ENCODE data around the gene LSM14A. TPM values are rescaled to one million over a fixed set of nuclear protein-coding genes. Genes with fewer than 3 reads are reported as not detected.

LSM14A gene
- total RNA-seq, 1 experiment from 2014 or later: 199 TPM

GRCh38 chr19:34141025-34141424, 31.3 kb upstream of the LSM14A start:
- H2BK15ac ChIP-seq (ENCODE audit: low read depth, low read length): no peak overlapping the region
- H3T11ph ChIP-seq (ENCODE audit: low read length): no peak overlapping the region
- H3K4me1 ChIP-seq (ENCODE audit: insufficient read depth, low read length): no peaks in the 10 kb centered on the region
- no peak overlapping the region for H3K18ac ChIP-seq (ENCODE audit: insufficient read length, low read depth, low read length)
- no peak overlapping the region for H3K4me2 ChIP-seq (ENCODE audit: insufficient read depth, insufficient read length, low read length)
- no peaks in the 10 kb centered on the region for H3K79me2 ChIP-seq (ENCODE audit: insufficient read depth, low read length)
- no peak overlapping the region for H2BK5ac ChIP-seq (ENCODE audit: insufficient read length, low read length)
- no CpG with 5 or more reads among the region's 5 CpGs for WGBS (ENCODE audit: extremely low coverage, insufficient read length, low lambda C conversion rate)
- H3K9me3 ChIP-seq (ENCODE audit: control insufficient read depth, low read depth, low read length): no peaks in the 10 kb centered on the region
- no peak overlapping the region for H2BK12ac ChIP-seq (ENCODE audit: insufficient read length, low read depth, low read length)
- TF ChIP-seq, protein P1, sequence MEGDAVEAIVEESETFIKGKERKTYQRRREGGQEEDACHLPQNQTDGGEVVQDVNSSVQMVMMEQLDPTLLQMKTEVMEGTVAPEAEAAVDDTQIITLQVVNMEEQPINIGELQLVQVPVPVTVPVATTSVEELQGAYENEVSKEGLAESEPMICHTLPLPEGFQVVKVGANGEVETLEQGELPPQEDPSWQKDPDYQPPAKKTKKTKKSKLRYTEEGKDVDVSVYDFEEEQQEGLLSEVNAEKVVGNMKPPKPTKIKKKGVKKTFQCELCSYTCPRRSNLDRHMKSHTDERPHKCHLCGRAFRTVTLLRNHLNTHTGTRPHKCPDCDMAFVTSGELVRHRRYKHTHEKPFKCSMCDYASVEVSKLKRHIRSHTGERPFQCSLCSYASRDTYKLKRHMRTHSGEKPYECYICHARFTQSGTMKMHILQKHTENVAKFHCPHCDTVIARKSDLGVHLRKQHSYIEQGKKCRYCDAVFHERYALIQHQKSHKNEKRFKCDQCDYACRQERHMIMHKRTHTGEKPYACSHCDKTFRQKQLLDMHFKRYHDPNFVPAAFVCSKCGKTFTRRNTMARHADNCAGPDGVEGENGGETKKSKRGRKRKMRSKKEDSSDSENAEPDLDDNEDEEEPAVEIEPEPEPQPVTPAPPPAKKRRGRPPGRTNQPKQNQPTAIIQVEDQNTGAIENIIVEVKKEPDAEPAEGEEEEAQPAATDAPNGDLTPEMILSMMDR (conservative IDR thresholded peaks at IDR 0.05): no peak
- peaks cover 5 to 9% of the 10 kb centered on the region in 2 experiments for H3K9me3 Mint-ChIP-seq
- H3K4ac ChIP-seq (ENCODE audit: low read depth, low read length): no peak overlapping the region
- peaks cover 15 to 18% of the 10 kb centered on the region in 2 experiments for H3K4me1 Mint-ChIP-seq
- no peak overlapping the region for H3K27ac Mint-ChIP-seq
- H2BK20ac ChIP-seq (ENCODE audit: low read depth, low read length, poor library complexity, severe bottlenecking): no peak overlapping the region
- no peak overlapping the region for H3K56ac ChIP-seq (ENCODE audit: insufficient read length, low read depth, low read length)
- H3K23me2 ChIP-seq (ENCODE audit: insufficient read length, low read depth, low read length, poor library complexity, severe bottlenecking): no peaks in the 10 kb centered on the region
- H4K91ac ChIP-seq (ENCODE audit: insufficient read length, low read depth, low read length): no peak overlapping the region
- H3K27me3 ChIP-seq (ENCODE audit: insufficient read depth, low read length): no peaks in the 10 kb centered on the region
- H3K9ac ChIP-seq (ENCODE audit: extremely low read depth, insufficient read length, low read length): no peak overlapping the region
- no peak overlapping the region for H2BK120ac ChIP-seq (ENCODE audit: low read depth, low read length, poor library complexity, severe bottlenecking)
- H3K23ac ChIP-seq (ENCODE audit: insufficient read length, low read depth, low read length): no peak overlapping the region
- no peak for DNase-seq
- H3K14ac ChIP-seq (ENCODE audit: insufficient read depth, low read length): no peak overlapping the region
- 0 out of 7 replicates have a peak, but pooled peaks cover 0 to 8% (median 0%) of the 10 kb centered on the region in 3 experiments for H3K36me3 Mint-ChIP-seq (ENCODE audit: insufficient read depth in 1 of 3, low read depth in 3 of 3)
- no peak overlapping the region for H2AK5ac ChIP-seq (ENCODE audit: insufficient read length, low read length)
- H3K27ac ChIP-seq (ENCODE audit: insufficient read length, low read depth, low read length): no peak overlapping the region
- H4K8ac ChIP-seq (replicated peaks; ENCODE audit: insufficient read length, low read depth, low read length): no peak overlapping the region
- no peaks in the 10 kb centered on the region for H4K20me1 ChIP-seq (ENCODE audit: control insufficient read depth, insufficient read depth, insufficient read length)
- H4K5ac ChIP-seq (ENCODE audit: insufficient read length, low read depth, low read length): no peak overlapping the region
- H3K4me3 Mint-ChIP-seq: no peak overlapping the region
- no peaks in the 10 kb centered on the region for H3K79me1 ChIP-seq (ENCODE audit: insufficient read depth, low read depth, low read length, poor library complexity, severe bottlenecking)
- peaks cover 7% of the 10 kb centered on the region for H3K27me3 Mint-ChIP-seq (ENCODE audit: low read depth)
- H2AFZ ChIP-seq (ENCODE audit: low read length): no peak overlapping the region

Data from H9 (cell line).